CD4-positive, alpha-beta T cell treated with Interleukin-6 for 4 hours (primary cell): Measurements from ENCODE around the gene SCYGR1.
A peak's percentile ranks its signal among the peaks of the same experiment; 100 is the strongest.
"Not testable (repeated sequence)": the region's sequence is repeated elsewhere in the genome, so short reads cannot be mapped to it uniquely, and the experiment has no call there.

ENCODE experiments used
- DNase-seq: peaks from one replicate; pipeline ENCODE4 v3.0.0-alpha.2; 2020; ENCODE audit warnings: mixed read lengths

The SCYGR1 gene

GRCh38 chr2:227387583-227387982 lies at the start of gene SCYGR1:
SCYGR1 (minus strand) TSS chr2:227387949; CDS start chr2:227387949, 0 bp downstream.
- DNase-seq: not testable (repeated sequence)

GRCh38 chr2:227436436-227437174 lies 48.9 kb upstream of the SCYGR1 start:
- no peak for DNase-seq

GRCh38 chr2:227433171-227433570 lies 45.4 kb upstream of the SCYGR1 start:
- no peak for DNase-seq

- no peak for DNase-seq
Observed at GRCh38 chr2:227430639-227431038, 42.9 kb upstream of the SCYGR1 start.

- DNase-seq: no peak
Observed at GRCh38 chr2:227428731-227429285, 41.1 kb upstream of the SCYGR1 start.

GRCh38 chr2:227423656-227424499 lies 36.1 kb upstream of the SCYGR1 start:
- DNase-seq: no peak

- DNase-seq: no peak
Observed at GRCh38 chr2:227420087-227421052, 32.6 kb upstream of the SCYGR1 start.

GRCh38 chr2:227416701-227417100 lies 29.0 kb upstream of the SCYGR1 start:
- no peak for DNase-seq

GRCh38 chr2:227415538-227416424 lies 28.0 kb upstream of the SCYGR1 start:
- DNase-seq: no peak

GRCh38 chr2:227414846-227415245 lies 27.1 kb upstream of the SCYGR1 start:
- no peak for DNase-seq

- no peak for DNase-seq
Observed at GRCh38 chr2:227413371-227413770, 25.6 kb upstream of the SCYGR1 start.

GRCh38 chr2:227412877-227413276 lies 25.1 kb upstream of the SCYGR1 start:
- no peak for DNase-seq

GRCh38 chr2:227411990-227412350 lies 24.2 kb upstream of the SCYGR1 start:
- no peak for DNase-seq

- DNase-seq: peak; percentile 24
Observed at GRCh38 chr2:227411320-227411989, 23.7 kb upstream of the SCYGR1 start.

- DNase-seq: no peak
Observed at GRCh38 chr2:227410191-227410590, 22.4 kb upstream of the SCYGR1 start.

- DNase-seq: no peak
Observed at GRCh38 chr2:227407591-227408151, 19.9 kb upstream of the SCYGR1 start.

- DNase-seq: peak; percentile 29
Observed at GRCh38 chr2:227406177-227407031, 18.7 kb upstream of the SCYGR1 start.

- no peak for DNase-seq
Observed at GRCh38 chr2:227404585-227405271, 17.0 kb upstream of the SCYGR1 start.

- no peak for DNase-seq
Observed at GRCh38 chr2:227402959-227403358, 15.2 kb upstream of the SCYGR1 start.
